ENCODE measurements around the gene PPP6R3.

GRCh38 chr11:68424981-68425865 lies 35.3 kb upstream of the PPP6R3 start:
- TF ChIP-seq CTCF (conservative IDR thresholded peaks at IDR 0.05) (no peak), EZH2 (IDR thresholded peaks at IDR 0.05; ENCODE audit: low read depth) (no peak)
